Neural cell (in vitro differentiated cells): Measurements from ENCODE around the gene SPTBN1. TPM values are rescaled to one million over a fixed set of nuclear protein-coding genes. Genes with fewer than 3 reads are reported as not detected.

Experiments used
- H2AFZ ChIP-seq: fragments of 200-600, 300-800 bp; sonication (generic), shearing (Covaris generic); 2 replicates; pipeline ENCODE4 v1.6.0; 2014; ENCODE audit warnings: low read depth, mild to moderate bottlenecking, antibody characterized with exemption, low read length, moderate library complexity
- H3F3A ChIP-seq: fragments of 200-600 bp; shearing (Covaris generic); 2 replicates; pipeline ENCODE4 v1.6.1; 2016; ENCODE audit warnings: mild to moderate bottlenecking, moderate library complexity, mixed read lengths, antibody characterized with exemption, low read length; ENCODE audit not compliant: insufficient read depth, poor library complexity, severe bottlenecking
- H3K27ac ChIP-seq: fragments of 200-600, 300-800 bp; sonication (generic), shearing (Covaris generic); 2 replicates; pipeline ENCODE4 v1.5.1; 2014; ENCODE audit warnings: mild to moderate bottlenecking, low read length, moderate library complexity
- H3K27me3 ChIP-seq: fragments of 300-800, 200-600 bp; sonication (generic), shearing (Covaris generic); 2 replicates; pipeline ENCODE4 v1.6.0; 2014; ENCODE audit warnings: mild to moderate bottlenecking, low read depth, low read length, moderate library complexity; ENCODE audit not compliant: insufficient read depth
- H3K36me3 ChIP-seq: fragments of 300-800, 200-600 bp; sonication (generic), shearing (Covaris generic); 2 replicates; pipeline ENCODE4 v1.5.1; 2014; ENCODE audit warnings: mild to moderate bottlenecking, antibody characterized with exemption, low read length, moderate library complexity; ENCODE audit not compliant: insufficient read depth
- H3K4me2 ChIP-seq: fragments of 300-800, 200-600 bp; sonication (generic), shearing (Covaris generic); 2 replicates; pipeline ENCODE4 v1.6.0; 2014; ENCODE audit warnings: mild to moderate bottlenecking, low read length
- H3K4me3 ChIP-seq: fragments of 300-800, 200-600 bp; sonication (generic), shearing (Covaris generic); 2 replicates; pipeline ENCODE4 v1.5.1; 2014; ENCODE audit warnings: mild to moderate bottlenecking, low read length, moderate library complexity
- H3K79me2 ChIP-seq: fragments of 200-600 bp; shearing (Covaris generic); replicated peaks from 2 replicates; pipeline ENCODE4 v1.6.0; 2014; ENCODE audit warnings: mild to moderate bottlenecking, low read length, moderate library complexity; ENCODE audit not compliant: insufficient read depth
- H3K9ac ChIP-seq: fragments of 300-800, 200-600 bp; sonication (generic), shearing (Covaris generic); 2 replicates; pipeline ENCODE4 v1.6.1; 2016; ENCODE audit warnings: mild to moderate bottlenecking, low read length, mixed read lengths
- H3K9me2 ChIP-seq: fragments of 200-600 bp; shearing (Covaris generic); 2 replicates; pipeline ENCODE4 v1.6.1; 2016; ENCODE audit warnings: mild to moderate bottlenecking, low read length, mixed read lengths; ENCODE audit not compliant: insufficient read depth
- H3K9me3 ChIP-seq: fragments of 200-600, 300-800 bp; sonication (generic), shearing (Covaris generic); 2 replicates; pipeline ENCODE4 v1.6.1; 2016; ENCODE audit warnings: mild to moderate bottlenecking, mixed run types, low read length, moderate library complexity, mixed read lengths
- H4K20me1 ChIP-seq: fragments of 200-600 bp; shearing (Covaris generic); 2 replicates; pipeline ENCODE4 v1.6.1; 2016; ENCODE audit warnings: mild to moderate bottlenecking, mixed run types; ENCODE audit not compliant: insufficient read depth
- CTCF ChIP-seq: fragments of 450-650 bp; IDR thresholded peaks from 2 replicates; pipeline ENCODE4 v1.5.1; 2014; ENCODE audit warnings: antibody characterized with exemption, mild to moderate bottlenecking, moderate library complexity; ENCODE audit not compliant: poor library complexity, severe bottlenecking
- EP300 ChIP-seq: fragments of 450-650 bp; conservative IDR thresholded peaks from 2 replicates; pipeline ENCODE4 v1.6.1; 2014; ENCODE audit warnings: antibody characterized with exemption, mild to moderate bottlenecking, moderate library complexity; ENCODE audit not compliant: poor library complexity, severe bottlenecking
- EZH2 ChIP-seq: fragments of 200-600, 300-800 bp; shearing (Covaris generic), sonication (generic); IDR thresholded peaks from 2 replicates; pipeline ENCODE4 v1.6.1; 2014; ENCODE audit warnings: antibody characterized with exemption, low read length, borderline replicate concordance, mild to moderate bottlenecking; ENCODE audit not compliant: insufficient read depth, poor library complexity, severe bottlenecking
- MXI1 ChIP-seq: fragments of 450-650 bp; conservative IDR thresholded peaks from 2 replicates; pipeline ENCODE4 v1.6.1; 2014; ENCODE audit warnings: antibody characterized with exemption, mild to moderate bottlenecking; ENCODE audit not compliant: poor library complexity, severe bottlenecking
- POLR2AphosphoS5 ChIP-seq: IDR thresholded peaks from 2 replicates; pipeline ENCODE4 v1.6.1; 2012
- RAD21 ChIP-seq: fragments of 450-650 bp; conservative IDR thresholded peaks from 2 replicates; pipeline ENCODE4 v1.6.1; 2014; ENCODE audit warnings: antibody characterized with exemption, mild to moderate bottlenecking, moderate library complexity
- SMC3 ChIP-seq: fragments of 450-650 bp; conservative IDR thresholded peaks from 2 replicates; pipeline ENCODE4 v1.6.1; 2014; ENCODE audit warnings: antibody characterized with exemption, mild to moderate bottlenecking, moderate library complexity; ENCODE audit not compliant: poor library complexity
- TAF1 ChIP-seq: IDR thresholded peaks from 2 replicates; pipeline ENCODE4 v1.6.1; 2012; ENCODE audit warnings: low read depth
- polyA plus RNA-seq: library from polyadenylated mRNA; depleted of rRNA; stranded (reverse); fragments of >200 nt; gene quantifications from 2 replicates; pipeline ENCODE4 v1.2.3, GENCODE V29; 2014
- TF ChIP-seq, protein P1 (sequence below): IDR thresholded peaks from 2 replicates; pipeline ENCODE4 v1.6.1; 2012; ENCODE audit warnings: borderline replicate concordance

The SPTBN1 gene
- polyA plus RNA-seq, 1 donor from 2014 or later, result 92.1 TPM

DNA sequence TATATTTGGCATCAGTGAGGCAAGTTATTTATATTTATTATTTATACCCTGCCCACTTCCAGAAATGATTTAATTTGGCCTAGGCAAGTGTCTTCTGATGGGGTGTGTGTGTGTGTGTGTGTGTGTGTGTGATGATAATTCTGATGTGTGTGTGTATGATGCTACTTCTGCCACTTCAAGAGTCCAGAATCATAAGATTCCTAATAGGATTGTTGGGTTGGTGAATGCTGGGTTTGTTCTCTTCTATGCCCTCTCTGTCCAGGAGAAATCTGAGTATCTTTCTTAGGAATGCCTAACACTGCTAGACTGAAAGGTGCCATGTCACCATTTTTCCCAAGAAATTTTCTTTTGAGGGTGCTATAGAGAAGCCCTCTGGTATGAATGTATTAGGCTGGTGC is 122.5 kb downstream of the SPTBN1 start:
- no peaks in the 10 kb centered on the region for H3K27me3 ChIP-seq
- H3K36me3 ChIP-seq, result no peaks in the 10 kb centered on the region
- H3K9me2 ChIP-seq, result no peaks in the 10 kb centered on the region
- H3K79me2 ChIP-seq, result peaks cover 11% of the 10 kb centered on the region
- no peaks in the 10 kb centered on the region for H3F3A ChIP-seq
- no peak for TF ChIP-seq MXI1
- no peak for TF ChIP-seq EP300
- no peak for TF ChIP-seq EZH2
- no peak for TF ChIP-seq TAF1
- TF ChIP-seq, protein P1, sequence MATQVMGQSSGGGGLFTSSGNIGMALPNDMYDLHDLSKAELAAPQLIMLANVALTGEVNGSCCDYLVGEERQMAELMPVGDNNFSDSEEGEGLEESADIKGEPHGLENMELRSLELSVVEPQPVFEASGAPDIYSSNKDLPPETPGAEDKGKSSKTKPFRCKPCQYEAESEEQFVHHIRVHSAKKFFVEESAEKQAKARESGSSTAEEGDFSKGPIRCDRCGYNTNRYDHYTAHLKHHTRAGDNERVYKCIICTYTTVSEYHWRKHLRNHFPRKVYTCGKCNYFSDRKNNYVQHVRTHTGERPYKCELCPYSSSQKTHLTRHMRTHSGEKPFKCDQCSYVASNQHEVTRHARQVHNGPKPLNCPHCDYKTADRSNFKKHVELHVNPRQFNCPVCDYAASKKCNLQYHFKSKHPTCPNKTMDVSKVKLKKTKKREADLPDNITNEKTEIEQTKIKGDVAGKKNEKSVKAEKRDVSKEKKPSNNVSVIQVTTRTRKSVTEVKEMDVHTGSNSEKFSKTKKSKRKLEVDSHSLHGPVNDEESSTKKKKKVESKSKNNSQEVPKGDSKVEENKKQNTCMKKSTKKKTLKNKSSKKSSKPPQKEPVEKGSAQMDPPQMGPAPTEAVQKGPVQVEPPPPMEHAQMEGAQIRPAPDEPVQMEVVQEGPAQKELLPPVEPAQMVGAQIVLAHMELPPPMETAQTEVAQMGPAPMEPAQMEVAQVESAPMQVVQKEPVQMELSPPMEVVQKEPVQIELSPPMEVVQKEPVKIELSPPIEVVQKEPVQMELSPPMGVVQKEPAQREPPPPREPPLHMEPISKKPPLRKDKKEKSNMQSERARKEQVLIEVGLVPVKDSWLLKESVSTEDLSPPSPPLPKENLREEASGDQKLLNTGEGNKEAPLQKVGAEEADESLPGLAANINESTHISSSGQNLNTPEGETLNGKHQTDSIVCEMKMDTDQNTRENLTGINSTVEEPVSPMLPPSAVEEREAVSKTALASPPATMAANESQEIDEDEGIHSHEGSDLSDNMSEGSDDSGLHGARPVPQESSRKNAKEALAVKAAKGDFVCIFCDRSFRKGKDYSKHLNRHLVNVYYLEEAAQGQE, result no peak
- no peak for TF ChIP-seq CTCF
- TF ChIP-seq SMC3, result no peak
- no peak for TF ChIP-seq POLR2AphosphoS5
- no peak for TF ChIP-seq RAD21
- H3K4me2 ChIP-seq, result no peak overlapping the region
- no peak overlapping the region for H3K4me3 ChIP-seq
- peaks cover 4% of the 10 kb centered on the region for H4K20me1 ChIP-seq
- no peak overlapping the region for H2AFZ ChIP-seq
- no peak overlapping the region for H3K9ac ChIP-seq
- H3K27ac ChIP-seq, result no peak overlapping the region
- no peaks in the 10 kb centered on the region for H3K9me3 ChIP-seq

GRCh38 chr2:54579061-54579681 is 123.0 kb downstream of the SPTBN1 start:
- H4K20me1 ChIP-seq, result peaks cover 4% of the 10 kb centered on the region
- peaks cover 13% of the 10 kb centered on the region for H3K79me2 ChIP-seq
- H3K4me2 ChIP-seq, result no peak overlapping the region
- no peaks in the 10 kb centered on the region for H3K9me2 ChIP-seq
- H3K9me3 ChIP-seq, result no peaks in the 10 kb centered on the region
- H2AFZ ChIP-seq, result no peak overlapping the region
- no peak for TF ChIP-seq SMC3
- TF ChIP-seq EP300, result no peak
- no peak for TF ChIP-seq EZH2
- no peak for TF ChIP-seq TAF1
- TF ChIP-seq, protein P1, result no peak
- no peak for TF ChIP-seq CTCF
- TF ChIP-seq RAD21, result no peak
- no peak for TF ChIP-seq MXI1
- no peak for TF ChIP-seq POLR2AphosphoS5
- H3K27ac ChIP-seq, result no peak overlapping the region
- H3K27me3 ChIP-seq, result no peaks in the 10 kb centered on the region
- no peaks in the 10 kb centered on the region for H3F3A ChIP-seq
- H3K36me3 ChIP-seq, result no peaks in the 10 kb centered on the region
- H3K4me3 ChIP-seq, result no peak overlapping the region
- H3K9ac ChIP-seq, result no peak overlapping the region
